A673 (cell line): ENCODE measurements around the gene PANX2. TPM values are rescaled to one million over a fixed set of nuclear protein-coding genes. Genes with fewer than 3 reads are reported as not detected.

Source experiments
- BruUV-seq: library from RNA; stranded (reverse); fragments of 400-500 nt; replicated peaks from 2 replicates; lab custom pipeline; 2021; lab: Mats Ljungman, UMichigan
- CTCF ChIA-PET: fragments of 300-600 bp; sonication (Branson Sonifier 250); formaldehyde crosslinking; loops from one replicate; lab custom pipeline; 2022; ENCODE audit warnings: antibody characterized with exemption; lab: Charles Lee
- POLR2A ChIA-PET: fragments of 300-600 bp; sonication (Branson Sonifier 250); formaldehyde crosslinking; loops from one replicate; lab custom pipeline; 2022; ENCODE audit warnings: antibody characterized with exemption; ENCODE audit not compliant: low non-redundant PET; lab: Charles Lee
- DNase-seq: peaks from one replicate; pipeline ENCODE4 v3.0.0-alpha.2; 2015; ENCODE audit warnings: low spot score
- H3K27ac ChIP-seq: fragments of 200-600 bp; sonication (generic); 2 replicates; pipeline ENCODE4 v1.5.1; 2016; ENCODE audit warnings: mixed run types, low read depth, mild to moderate bottlenecking, mixed read lengths, antibody characterized with exemption, low read length; ENCODE audit not compliant: poor library complexity, severe bottlenecking
- H3K27me3 ChIP-seq: fragments of 200-600 bp; sonication (generic); replicated peaks from 2 replicates; pipeline ENCODE4 v1.6.1; 2017; ENCODE audit warnings: mixed run types, low read depth, mild to moderate bottlenecking, mixed read lengths, antibody characterized with exemption, low read length; ENCODE audit not compliant: insufficient read depth, poor library complexity
- H3K36me3 ChIP-seq: fragments of 200-600 bp; sonication (generic); 2 replicates; pipeline ENCODE4 v1.6.1; 2016; ENCODE audit warnings: mixed run types, mild to moderate bottlenecking, mixed read lengths, antibody characterized with exemption, low read length; ENCODE audit not compliant: insufficient read depth, poor library complexity, severe bottlenecking
- H3K4me1 ChIP-seq: fragments of 200-600 bp; sonication (generic); 2 replicates; pipeline ENCODE4 v1.6.1; 2017; ENCODE audit warnings: mixed run types, mild to moderate bottlenecking, mixed read lengths, antibody characterized with exemption, low read length; ENCODE audit not compliant: insufficient read depth, poor library complexity, severe bottlenecking
- H3K4me3 ChIP-seq: fragments of 200-600 bp; sonication (generic); 2 replicates; pipeline ENCODE4 v1.5.1; 2016; ENCODE audit warnings: low read depth, mixed run types, mild to moderate bottlenecking, mixed read lengths, low read length; ENCODE audit not compliant: poor library complexity, severe bottlenecking
- H3K9me3 ChIP-seq: fragments of 200-600 bp; sonication (generic); 2 replicates; pipeline ENCODE4 v1.6.1; 2016; ENCODE audit warnings: mixed run types, low read depth, mild to moderate bottlenecking, mixed read lengths, antibody characterized with exemption, low read length; ENCODE audit not compliant: poor library complexity, severe bottlenecking
- CTCF ChIP-seq: fragments of 300-800, 200-600 bp; sonication (generic); conservative IDR thresholded peaks from 2 replicates; pipeline ENCODE4 v1.5.1; 2017; ENCODE audit warnings: low read depth, mild to moderate bottlenecking, antibody characterized with exemption, low read length, moderate library complexity, mixed read lengths
- EZH2 ChIP-seq: fragments of 200-600 bp; sonication (generic); IDR thresholded peaks from 2 replicates; pipeline ENCODE4 v1.6.1; 2017; ENCODE audit warnings: borderline replicate concordance, low read depth, mild to moderate bottlenecking, mixed read lengths, antibody characterized with exemption, low read length; ENCODE audit not compliant: poor library complexity, severe bottlenecking
- intact Hi-C: fragments of 100-400 bp; cut with micrococcal nuclease; formaldehyde crosslinking; loops from one replicate; pipeline ENCODE4 v1.10.0; 2022; ENCODE audit not compliant: unreplicated experiment
- total RNA-seq: library from RNA; stranded (reverse); gene quantifications from 2 replicates; pipeline ENCODE4 v1.2.3, GENCODE V29; 2021

Gene PANX2
- total RNA-seq, 1 experiment from 2014 or later, result 7.6 TPM

- Histone ChIP-seq H3K27me3 (no peaks in the 10 kb centered on the region), H3K36me3 (peaks cover 74% of the 10 kb centered on the region), H3K4me1 (peaks cover 14% of the 10 kb centered on the region), H3K9me3 (no peaks in the 10 kb centered on the region), H3K27ac (no peak overlapping the region), H3K4me3 (no peak overlapping the region)
- CTCF ChIA-PET, result no interaction called here
- POLR2A ChIA-PET, result no interaction called here
- BruUV-seq, result no TSS peak
- DNase-seq, result peak; percentile 92
- intact Hi-C loops, result no loop called here
- TF ChIP-seq CTCF (no peak), EZH2 (no peak)
Observed at GRCh38 chr22:50218996-50219727, 48.6 kb downstream of the PANX2 start.

GRCh38 chr22:50219800-50220602 lies 49.5 kb downstream of the PANX2 start:
- Histone ChIP-seq H3K27ac (no peak overlapping the region), H3K9me3 (no peaks in the 10 kb centered on the region), H3K27me3 (no peaks in the 10 kb centered on the region), H3K4me1 (peaks cover 14% of the 10 kb centered on the region), H3K36me3 (peaks cover 77% of the 10 kb centered on the region), H3K4me3 (no peak overlapping the region)
- no TSS peak for BruUV-seq
- CTCF ChIA-PET, result no interaction called here
- POLR2A ChIA-PET, result no interaction called here
- TF ChIP-seq CTCF, result no peak
- DNase-seq, result no peak
- intact Hi-C loops, result no loop called here

GRCh38 chr22:50220603-50221409 lies 50.3 kb downstream of the PANX2 start:
- no peaks in the 10 kb centered on the region for H3K27me3 ChIP-seq
- ChIA-PET POLR2A (no interaction called here), CTCF (no interaction called here)
- no peak overlapping the region for H3K27ac ChIP-seq
- H3K4me3 ChIP-seq, result no peak overlapping the region
- peaks cover 72% of the 10 kb centered on the region for H3K36me3 ChIP-seq
- TF ChIP-seq CTCF (no peak), EZH2 (no peak)
- DNase-seq, result no peak
- BruUV-seq, result no TSS peak
- peaks cover 14% of the 10 kb centered on the region for H3K4me1 ChIP-seq
- intact Hi-C loops, result no loop called here
- no peaks in the 10 kb centered on the region for H3K9me3 ChIP-seq
